Endothelial cell (in vitro differentiated cells): Measurements from ENCODE around the gene RNF212. TPM values are rescaled to one million over a fixed set of nuclear protein-coding genes. Genes with fewer than 3 reads are reported as not detected.

Experiments used
- DNase-seq: peaks from one replicate; pipeline ENCODE4 v3.0.0; 2021; ENCODE audit warnings: low spot score
- H3K27ac Mint-ChIP-seq: one replicate; pipeline ENCODE4 v1.8.0; 2021; ENCODE audit warnings: mixed read lengths, inconsistent platforms; ENCODE audit not compliant: unreplicated experiment
- H3K27me3 Mint-ChIP-seq: one replicate; pipeline ENCODE4 v1.8.0; 2021; ENCODE audit warnings: mild to moderate bottlenecking, moderate library complexity, mixed read lengths, inconsistent platforms; ENCODE audit not compliant: unreplicated experiment
- H3K36me3 Mint-ChIP-seq: one replicate; pipeline ENCODE4 v1.8.0; 2021; ENCODE audit warnings: mild to moderate bottlenecking, low read depth, mixed read lengths, inconsistent platforms; ENCODE audit not compliant: unreplicated experiment
- H3K4me1 Mint-ChIP-seq: one replicate; pipeline ENCODE4 v1.8.0; 2021; ENCODE audit warnings: mild to moderate bottlenecking, mixed read lengths, inconsistent platforms; ENCODE audit not compliant: unreplicated experiment
- H3K4me3 Mint-ChIP-seq: one replicate; pipeline ENCODE4 v1.8.0; 2021; ENCODE audit warnings: mild to moderate bottlenecking, mixed read lengths, inconsistent platforms; ENCODE audit not compliant: unreplicated experiment
- H3K9me3 Mint-ChIP-seq: one replicate; pipeline ENCODE4 v1.8.0; 2021; ENCODE audit warnings: mixed read lengths, inconsistent platforms; ENCODE audit not compliant: unreplicated experiment
- CTCF ChIP-seq: fragments of 200-600 bp; sonication (generic); IDR thresholded peaks from one replicate; pipeline ENCODE4 v1.5.0; 2021; ENCODE audit warnings: antibody characterized with exemption; ENCODE audit not compliant: unreplicated experiment
- total RNA-seq: library from RNA; stranded (reverse); fragmentation: NEBNext Ultra II Directional; extraction: Animal tissue kit (Norgen Biotek cat#: 25700); gene quantifications from one replicate; pipeline ENCODE4 v1.2.1, GENCODE V29; 2021; ENCODE audit not compliant: unreplicated experiment

Gene RNF212
- total RNA-seq, 1 donor from 2014 or later = 3.3 TPM

DNA sequence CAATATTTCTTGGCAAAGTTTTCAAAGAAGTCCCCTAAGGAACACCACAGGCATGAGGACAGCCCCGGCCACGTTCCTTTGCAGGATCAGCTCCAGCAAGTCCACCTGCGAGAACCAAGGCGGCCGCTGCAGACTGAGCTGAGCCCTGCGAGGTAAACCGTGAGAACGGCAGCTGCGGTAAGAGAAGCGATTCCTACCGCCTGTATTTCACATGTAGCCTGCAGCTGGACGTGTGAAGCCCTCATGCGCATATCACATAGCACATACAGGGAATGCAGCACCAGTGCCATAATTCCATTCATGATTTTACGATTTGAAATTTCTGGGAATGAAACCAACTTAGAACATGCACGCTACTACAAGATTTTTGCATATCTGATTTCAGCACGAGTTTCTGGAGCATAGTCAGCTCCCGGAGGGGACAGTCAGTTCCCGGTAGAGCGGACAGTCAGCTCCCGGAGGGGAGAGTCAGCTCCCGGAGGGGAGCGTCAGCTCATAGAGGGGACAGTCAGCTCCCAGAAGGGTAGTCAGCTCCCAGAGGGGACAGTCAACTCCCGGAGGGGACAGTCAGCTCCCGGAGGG is 60.2 kb downstream of the RNF212 start:
- no peak overlapping the region for H3K27ac Mint-ChIP-seq
- no peak for TF ChIP-seq CTCF
- DNase-seq = no peak
- H3K9me3 Mint-ChIP-seq = no peaks in the 10 kb centered on the region
- peaks cover 8% of the 10 kb centered on the region for H3K4me1 Mint-ChIP-seq
- H3K27me3 Mint-ChIP-seq = peaks cover 21% of the 10 kb centered on the region
- H3K4me3 Mint-ChIP-seq = no peak overlapping the region
- H3K36me3 Mint-ChIP-seq = peaks cover 5% of the 10 kb centered on the region

DNA sequence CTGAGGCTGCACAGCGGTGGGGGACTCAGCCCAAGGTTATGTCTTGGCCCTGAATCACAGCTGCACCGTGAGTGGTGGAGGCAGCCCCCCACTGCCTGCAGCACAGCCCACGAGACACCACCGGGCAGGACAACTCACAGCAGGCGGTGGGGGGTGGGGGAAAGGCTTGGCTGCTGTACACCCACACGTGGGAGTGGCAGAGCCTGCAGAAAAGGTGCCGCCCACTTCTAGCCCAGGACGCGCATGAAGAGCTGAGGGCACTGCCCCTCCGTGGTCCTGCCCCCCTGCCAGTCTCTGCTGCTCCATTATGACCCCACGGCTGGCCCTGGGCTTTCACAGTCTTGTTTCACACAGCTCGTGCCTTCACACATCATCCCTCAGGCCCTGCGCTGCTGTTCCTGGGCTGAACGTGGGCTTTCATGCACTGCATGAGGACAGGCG is 61.1 kb downstream of the RNF212 start:
- DNase-seq = no peak
- Mint-ChIP-seq H3K4me1 (peaks cover 8% of the 10 kb centered on the region), H3K9me3 (no peaks in the 10 kb centered on the region), H3K4me3 (no peak overlapping the region), H3K27ac (no peak overlapping the region), H3K36me3 (peaks cover 5% of the 10 kb centered on the region), H3K27me3 (peaks cover 26% of the 10 kb centered on the region)
- no peak for TF ChIP-seq CTCF

GRCh38 chr4:1051472-1051871 is 61.9 kb downstream of the RNF212 start:
- H3K4me3 Mint-ChIP-seq = no peak overlapping the region
- no peak overlapping the region for H3K27ac Mint-ChIP-seq

GRCh38 chr4:1050486-1051213 is 62.7 kb downstream of the RNF212 start:
- no peak for TF ChIP-seq CTCF
- Mint-ChIP-seq H3K9me3 (no peaks in the 10 kb centered on the region), H3K27me3 (peaks cover 25% of the 10 kb centered on the region), H3K27ac (no peak overlapping the region), H3K4me1 (peaks cover 8% of the 10 kb centered on the region), H3K4me3 (no peak overlapping the region), H3K36me3 (peaks cover 9% of the 10 kb centered on the region)
- DNase-seq = no peak

More at GRCh38 chr4:1051472-1051871, 61.9 kb downstream of the RNF212 start:
- H3K27me3 Mint-ChIP-seq = peaks cover 29% of the 10 kb centered on the region
- peaks cover 9% of the 10 kb centered on the region for H3K36me3 Mint-ChIP-seq
- peaks cover 8% of the 10 kb centered on the region for H3K4me1 Mint-ChIP-seq
- no peaks in the 10 kb centered on the region for H3K9me3 Mint-ChIP-seq
- no peak for TF ChIP-seq CTCF
- DNase-seq = no peak

GRCh38 chr4:1049591-1049905 is 63.8 kb downstream of the RNF212 start:
- H3K36me3 Mint-ChIP-seq = peaks cover 9% of the 10 kb centered on the region
- H3K4me3 Mint-ChIP-seq = no peak overlapping the region
- peaks cover 25% of the 10 kb centered on the region for H3K27me3 Mint-ChIP-seq
- peaks cover 8% of the 10 kb centered on the region for H3K4me1 Mint-ChIP-seq
- no peaks in the 10 kb centered on the region for H3K9me3 Mint-ChIP-seq
- no peak for TF ChIP-seq CTCF
- DNase-seq = no peak
- no peak overlapping the region for H3K27ac Mint-ChIP-seq
